Measurements from ENCODE around the gene SLC35F6. TPM values are rescaled to one million over a fixed set of nuclear protein-coding genes. Genes with fewer than 3 reads are reported as not detected.

The SLC35F6 gene
- total RNA-seq, 1 experiment from 2014 or later = 10.3 TPM

DNA sequence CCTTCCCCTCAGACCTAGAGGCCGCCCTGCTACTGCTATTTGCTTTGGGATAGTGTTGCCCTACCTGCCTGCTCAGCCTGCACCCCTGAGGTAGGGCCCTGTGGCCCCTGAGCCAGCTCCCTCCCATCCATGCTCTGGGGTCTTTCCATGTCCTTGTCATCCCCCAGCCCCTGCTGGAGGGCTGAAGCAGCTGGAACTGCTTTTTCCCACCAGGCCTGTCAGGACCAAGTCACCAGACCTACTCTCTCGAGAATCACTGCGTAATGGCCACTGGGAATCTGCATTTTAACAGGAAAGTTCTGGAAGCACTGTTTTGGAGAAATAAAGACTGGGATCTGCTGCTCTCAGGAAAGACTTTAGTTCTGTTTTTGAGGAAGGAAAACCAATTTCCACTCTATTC is 20.2 kb upstream of the SLC35F6 start (continued):
- TF ChIP-seq, protein P1, sequence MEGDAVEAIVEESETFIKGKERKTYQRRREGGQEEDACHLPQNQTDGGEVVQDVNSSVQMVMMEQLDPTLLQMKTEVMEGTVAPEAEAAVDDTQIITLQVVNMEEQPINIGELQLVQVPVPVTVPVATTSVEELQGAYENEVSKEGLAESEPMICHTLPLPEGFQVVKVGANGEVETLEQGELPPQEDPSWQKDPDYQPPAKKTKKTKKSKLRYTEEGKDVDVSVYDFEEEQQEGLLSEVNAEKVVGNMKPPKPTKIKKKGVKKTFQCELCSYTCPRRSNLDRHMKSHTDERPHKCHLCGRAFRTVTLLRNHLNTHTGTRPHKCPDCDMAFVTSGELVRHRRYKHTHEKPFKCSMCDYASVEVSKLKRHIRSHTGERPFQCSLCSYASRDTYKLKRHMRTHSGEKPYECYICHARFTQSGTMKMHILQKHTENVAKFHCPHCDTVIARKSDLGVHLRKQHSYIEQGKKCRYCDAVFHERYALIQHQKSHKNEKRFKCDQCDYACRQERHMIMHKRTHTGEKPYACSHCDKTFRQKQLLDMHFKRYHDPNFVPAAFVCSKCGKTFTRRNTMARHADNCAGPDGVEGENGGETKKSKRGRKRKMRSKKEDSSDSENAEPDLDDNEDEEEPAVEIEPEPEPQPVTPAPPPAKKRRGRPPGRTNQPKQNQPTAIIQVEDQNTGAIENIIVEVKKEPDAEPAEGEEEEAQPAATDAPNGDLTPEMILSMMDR (IDR thresholded peaks at IDR 0.05) = no peak
- TF ChIP-seq, protein P2, sequence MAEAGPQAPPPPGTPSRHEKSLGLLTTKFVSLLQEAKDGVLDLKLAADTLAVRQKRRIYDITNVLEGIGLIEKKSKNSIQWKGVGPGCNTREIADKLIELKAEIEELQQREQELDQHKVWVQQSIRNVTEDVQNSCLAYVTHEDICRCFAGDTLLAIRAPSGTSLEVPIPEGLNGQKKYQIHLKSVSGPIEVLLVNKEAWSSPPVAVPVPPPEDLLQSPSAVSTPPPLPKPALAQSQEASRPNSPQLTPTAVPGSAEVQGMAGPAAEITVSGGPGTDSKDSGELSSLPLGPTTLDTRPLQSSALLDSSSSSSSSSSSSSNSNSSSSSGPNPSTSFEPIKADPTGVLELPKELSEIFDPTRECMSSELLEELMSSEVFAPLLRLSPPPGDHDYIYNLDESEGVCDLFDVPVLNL (CRISPR knock-in tag; IDR thresholded peaks at IDR 0.05; ENCODE audit: borderline replicate concordance, low read depth) = no peak
- TF ChIP-seq, protein P3, sequence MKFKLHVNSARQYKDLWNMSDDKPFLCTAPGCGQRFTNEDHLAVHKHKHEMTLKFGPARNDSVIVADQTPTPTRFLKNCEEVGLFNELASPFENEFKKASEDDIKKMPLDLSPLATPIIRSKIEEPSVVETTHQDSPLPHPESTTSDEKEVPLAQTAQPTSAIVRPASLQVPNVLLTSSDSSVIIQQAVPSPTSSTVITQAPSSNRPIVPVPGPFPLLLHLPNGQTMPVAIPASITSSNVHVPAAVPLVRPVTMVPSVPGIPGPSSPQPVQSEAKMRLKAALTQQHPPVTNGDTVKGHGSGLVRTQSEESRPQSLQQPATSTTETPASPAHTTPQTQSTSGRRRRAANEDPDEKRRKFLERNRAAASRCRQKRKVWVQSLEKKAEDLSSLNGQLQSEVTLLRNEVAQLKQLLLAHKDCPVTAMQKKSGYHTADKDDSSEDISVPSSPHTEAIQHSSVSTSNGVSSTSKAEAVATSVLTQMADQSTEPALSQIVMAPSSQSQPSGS (CRISPR knock-in tag; IDR thresholded peaks at IDR 0.05; ENCODE audit: borderline replicate concordance, low read depth) = no peak
- TF ChIP-seq TCF7 (CRISPR knock-in tag; IDR thresholded peaks at IDR 0.05; ENCODE audit: low read depth) (no peak), FOXP1 (CRISPR knock-in tag; IDR thresholded peaks at IDR 0.05; ENCODE audit: borderline replicate concordance) (no peak)

DNA sequence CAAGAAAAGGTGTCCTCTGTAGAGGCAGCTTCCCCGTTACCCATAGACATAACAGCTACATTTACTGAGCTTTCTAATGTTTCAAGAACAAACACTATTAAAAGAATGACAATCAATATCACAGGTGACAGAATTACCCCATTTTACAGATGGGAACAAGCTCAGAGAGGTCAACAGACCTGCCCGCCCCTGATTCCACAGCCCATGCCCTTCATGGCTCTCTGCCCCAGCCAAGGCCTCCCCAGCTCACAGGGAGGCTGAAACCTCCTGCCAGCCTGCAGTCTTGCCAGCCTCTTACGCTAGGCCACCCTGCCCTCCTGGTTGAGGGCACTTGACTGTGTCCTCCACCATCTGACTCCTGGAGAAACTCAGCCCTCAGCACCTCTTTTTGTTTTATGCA is 19.1 kb upstream of the SLC35F6 start:
- CTCF ChIA-PET = interaction anchor here (1.2 to 7.5 kb wide), 9 partner anchors 9 to 167 kb away, joined by 3 to 83 read pairs (median 10); partner anchors contain the start of gene KCNK3
- Mint-ChIP-seq H3K27ac (no peak overlapping the region), H3K4me1 (peaks cover 9% of the 10 kb centered on the region), H3K27me3 (ENCODE audit: low read depth) (peaks cover 41% of the 10 kb centered on the region), H3K9me3 (no peaks in the 10 kb centered on the region), H3K4me3 (no peak overlapping the region), H3K36me3 (no peaks in the 10 kb centered on the region)
- POLR2A ChIA-PET = no interaction called here
- TF ChIP-seq FOXK1 (CRISPR knock-in tag; IDR thresholded peaks at IDR 0.05) = no peak
- TF ChIP-seq, protein P4, sequence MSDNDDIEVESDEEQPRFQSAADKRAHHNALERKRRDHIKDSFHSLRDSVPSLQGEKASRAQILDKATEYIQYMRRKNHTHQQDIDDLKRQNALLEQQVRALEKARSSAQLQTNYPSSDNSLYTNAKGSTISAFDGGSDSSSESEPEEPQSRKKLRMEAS (CRISPR knock-in tag; IDR thresholded peaks at IDR 0.05) = no peak
- no peak for TF ChIP-seq TEAD4 (CRISPR knock-in tag; IDR thresholded peaks at IDR 0.05)
- TF ChIP-seq, protein P5, sequence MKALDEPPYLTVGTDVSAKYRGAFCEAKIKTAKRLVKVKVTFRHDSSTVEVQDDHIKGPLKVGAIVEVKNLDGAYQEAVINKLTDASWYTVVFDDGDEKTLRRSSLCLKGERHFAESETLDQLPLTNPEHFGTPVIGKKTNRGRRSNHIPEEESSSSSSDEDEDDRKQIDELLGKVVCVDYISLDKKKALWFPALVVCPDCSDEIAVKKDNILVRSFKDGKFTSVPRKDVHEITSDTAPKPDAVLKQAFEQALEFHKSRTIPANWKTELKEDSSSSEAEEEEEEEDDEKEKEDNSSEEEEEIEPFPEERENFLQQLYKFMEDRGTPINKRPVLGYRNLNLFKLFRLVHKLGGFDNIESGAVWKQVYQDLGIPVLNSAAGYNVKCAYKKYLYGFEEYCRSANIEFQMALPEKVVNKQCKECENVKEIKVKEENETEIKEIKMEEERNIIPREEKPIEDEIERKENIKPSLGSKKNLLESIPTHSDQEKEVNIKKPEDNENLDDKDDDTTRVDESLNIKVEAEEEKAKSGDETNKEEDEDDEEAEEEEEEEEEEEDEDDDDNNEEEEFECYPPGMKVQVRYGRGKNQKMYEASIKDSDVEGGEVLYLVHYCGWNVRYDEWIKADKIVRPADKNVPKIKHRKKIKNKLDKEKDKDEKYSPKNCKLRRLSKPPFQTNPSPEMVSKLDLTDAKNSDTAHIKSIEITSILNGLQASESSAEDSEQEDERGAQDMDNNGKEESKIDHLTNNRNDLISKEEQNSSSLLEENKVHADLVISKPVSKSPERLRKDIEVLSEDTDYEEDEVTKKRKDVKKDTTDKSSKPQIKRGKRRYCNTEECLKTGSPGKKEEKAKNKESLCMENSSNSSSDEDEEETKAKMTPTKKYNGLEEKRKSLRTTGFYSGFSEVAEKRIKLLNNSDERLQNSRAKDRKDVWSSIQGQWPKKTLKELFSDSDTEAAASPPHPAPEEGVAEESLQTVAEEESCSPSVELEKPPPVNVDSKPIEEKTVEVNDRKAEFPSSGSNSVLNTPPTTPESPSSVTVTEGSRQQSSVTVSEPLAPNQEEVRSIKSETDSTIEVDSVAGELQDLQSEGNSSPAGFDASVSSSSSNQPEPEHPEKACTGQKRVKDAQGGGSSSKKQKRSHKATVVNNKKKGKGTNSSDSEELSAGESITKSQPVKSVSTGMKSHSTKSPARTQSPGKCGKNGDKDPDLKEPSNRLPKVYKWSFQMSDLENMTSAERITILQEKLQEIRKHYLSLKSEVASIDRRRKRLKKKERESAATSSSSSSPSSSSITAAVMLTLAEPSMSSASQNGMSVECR (CRISPR knock-in tag; IDR thresholded peaks at IDR 0.05; ENCODE audit: borderline replicate concordance) = no peak
- no peak for TF ChIP-seq ZNF317 (CRISPR knock-in tag; IDR thresholded peaks at IDR 0.05; ENCODE audit: borderline replicate concordance, low read depth)
- no peak for TF ChIP-seq GABPB1 (CRISPR knock-in tag; IDR thresholded peaks at IDR 0.05)
- no peak for TF ChIP-seq OVOL2 (CRISPR knock-in tag; IDR thresholded peaks at IDR 0.05; ENCODE audit: borderline replicate concordance)
- no peak for TF ChIP-seq ZNF219 (CRISPR knock-in tag; IDR thresholded peaks at IDR 0.05; ENCODE audit: borderline replicate concordance)
- TF ChIP-seq, protein P6, sequence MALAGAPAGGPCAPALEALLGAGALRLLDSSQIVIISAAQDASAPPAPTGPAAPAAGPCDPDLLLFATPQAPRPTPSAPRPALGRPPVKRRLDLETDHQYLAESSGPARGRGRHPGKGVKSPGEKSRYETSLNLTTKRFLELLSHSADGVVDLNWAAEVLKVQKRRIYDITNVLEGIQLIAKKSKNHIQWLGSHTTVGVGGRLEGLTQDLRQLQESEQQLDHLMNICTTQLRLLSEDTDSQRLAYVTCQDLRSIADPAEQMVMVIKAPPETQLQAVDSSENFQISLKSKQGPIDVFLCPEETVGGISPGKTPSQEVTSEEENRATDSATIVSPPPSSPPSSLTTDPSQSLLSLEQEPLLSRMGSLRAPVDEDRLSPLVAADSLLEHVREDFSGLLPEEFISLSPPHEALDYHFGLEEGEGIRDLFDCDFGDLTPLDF (CRISPR knock-in tag; IDR thresholded peaks at IDR 0.05) = no peak
- TF ChIP-seq ZNF138 (CRISPR knock-in tag; conservative IDR thresholded peaks at IDR 0.05) = no peak
- TF ChIP-seq ZNF232 (CRISPR knock-in tag; IDR thresholded peaks at IDR 0.05) = no peak
- TF ChIP-seq IRF2 (CRISPR knock-in tag; IDR thresholded peaks at IDR 0.05; ENCODE audit: borderline replicate concordance, low read depth) = no peak
- TF ChIP-seq TCF7 (CRISPR knock-in tag; IDR thresholded peaks at IDR 0.05; ENCODE audit: low read depth) = no peak
- no peak for TF ChIP-seq NFE2L1 (CRISPR knock-in tag; IDR thresholded peaks at IDR 0.05)
- TF ChIP-seq GRHL2 (CRISPR knock-in tag; IDR thresholded peaks at IDR 0.05; ENCODE audit: insufficient replicate concordance, severe bottlenecking) = no peak
- TF ChIP-seq NFYB (CRISPR knock-in tag; conservative IDR thresholded peaks at IDR 0.05; ENCODE audit: low read depth) = no peak
- TF ChIP-seq, protein P7, sequence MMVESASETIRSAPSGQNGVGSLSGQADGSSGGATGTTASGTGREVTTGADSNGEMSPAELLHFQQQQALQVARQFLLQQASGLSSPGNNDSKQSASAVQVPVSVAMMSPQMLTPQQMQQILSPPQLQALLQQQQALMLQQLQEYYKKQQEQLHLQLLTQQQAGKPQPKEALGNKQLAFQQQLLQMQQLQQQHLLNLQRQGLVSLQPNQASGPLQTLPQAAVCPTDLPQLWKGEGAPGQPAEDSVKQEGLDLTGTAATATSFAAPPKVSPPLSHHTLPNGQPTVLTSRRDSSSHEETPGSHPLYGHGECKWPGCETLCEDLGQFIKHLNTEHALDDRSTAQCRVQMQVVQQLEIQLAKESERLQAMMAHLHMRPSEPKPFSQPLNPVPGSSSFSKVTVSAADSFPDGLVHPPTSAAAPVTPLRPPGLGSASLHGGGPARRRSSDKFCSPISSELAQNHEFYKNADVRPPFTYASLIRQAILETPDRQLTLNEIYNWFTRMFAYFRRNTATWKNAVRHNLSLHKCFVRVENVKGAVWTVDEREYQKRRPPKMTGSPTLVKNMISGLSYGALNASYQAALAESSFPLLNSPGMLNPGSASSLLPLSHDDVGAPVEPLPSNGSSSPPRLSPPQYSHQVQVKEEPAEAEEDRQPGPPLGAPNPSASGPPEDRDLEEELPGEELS (CRISPR knock-in tag; IDR thresholded peaks at IDR 0.05) = no peak
- TF ChIP-seq, protein P8, sequence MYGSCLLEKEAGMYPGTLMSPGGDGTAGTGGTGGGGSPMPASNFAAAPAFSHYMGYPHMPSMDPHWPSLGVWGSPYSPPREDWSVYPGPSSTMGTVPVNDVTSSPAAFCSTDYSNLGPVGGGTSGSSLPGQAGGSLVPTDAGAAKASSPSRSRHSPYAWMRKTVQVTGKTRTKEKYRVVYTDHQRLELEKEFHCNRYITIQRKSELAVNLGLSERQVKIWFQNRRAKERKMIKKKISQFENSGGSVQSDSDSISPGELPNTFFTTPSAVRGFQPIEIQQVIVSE (CRISPR knock-in tag; IDR thresholded peaks at IDR 0.05; ENCODE audit: borderline replicate concordance) = no peak
- ATAC-seq (no peak), DNase-seq (ENCODE audit: low spot score) (no peak)
